ENCODE results near the gene GNPTG. TPM values are rescaled to one million over a fixed set of nuclear protein-coding genes. Genes with fewer than 3 reads are reported as not detected.

Gene GNPTG
- total and polyA plus RNA-seq, 2 of the 13 experiments (the other 11 are each of a cell fraction or from before 2014, with no cell fraction given), result 22.7 to 71.1 TPM

GRCh38 chr16:1354815-1355540 is 3.2 kb downstream of the GNPTG start (continued):
- TF ChIP-seq E2F1 (CRISPR knock-in tag; IDR thresholded peaks at IDR 0.05) (no peak), MAFG (CRISPR knock-in tag; IDR thresholded peaks at IDR 0.05) (no peak), ATF6 (CRISPR knock-in tag; conservative IDR thresholded peaks at IDR 0.05) (no peak), NCOR1 (IDR thresholded peaks at IDR 0.05; ENCODE audit: borderline replicate concordance, low read length) (no peak), ZBTB14 (CRISPR knock-in tag; IDR thresholded peaks at IDR 0.05) (no peak), RFX3 (CRISPR knock-in tag; IDR thresholded peaks at IDR 0.05) (no peak), SP5 (CRISPR knock-in tag; IDR thresholded peaks at IDR 0.05; ENCODE audit: borderline replicate concordance, low read depth) (no peak), ZC3H13 (CRISPR knock-in tag; IDR thresholded peaks at IDR 0.05) (no peak), ZNF703 (CRISPR knock-in tag; IDR thresholded peaks at IDR 0.05; ENCODE audit: borderline replicate concordance) (no peak), RXRB (CRISPR knock-in tag; IDR thresholded peaks at IDR 0.05; ENCODE audit: borderline replicate concordance) (no peak), BRF2 (CRISPR knock-in tag; IDR thresholded peaks at IDR 0.05) (no peak), ZFP36L2 (CRISPR knock-in tag; IDR thresholded peaks at IDR 0.05) (no peak), ZNF124 (CRISPR knock-in tag; IDR thresholded peaks at IDR 0.05) (no peak)
